ENCODE measurements around the gene ARHGAP18. TPM values are rescaled to one million over a fixed set of nuclear protein-coding genes. Genes with fewer than 3 reads are reported as not detected.

ARHGAP18 gene
- total RNA-seq, 5 donors from 2014 or later (not counting 1 experiment from before 2014, with no cell fraction given) = 3.6 to 4.3 (median 4.0) TPM

DNA sequence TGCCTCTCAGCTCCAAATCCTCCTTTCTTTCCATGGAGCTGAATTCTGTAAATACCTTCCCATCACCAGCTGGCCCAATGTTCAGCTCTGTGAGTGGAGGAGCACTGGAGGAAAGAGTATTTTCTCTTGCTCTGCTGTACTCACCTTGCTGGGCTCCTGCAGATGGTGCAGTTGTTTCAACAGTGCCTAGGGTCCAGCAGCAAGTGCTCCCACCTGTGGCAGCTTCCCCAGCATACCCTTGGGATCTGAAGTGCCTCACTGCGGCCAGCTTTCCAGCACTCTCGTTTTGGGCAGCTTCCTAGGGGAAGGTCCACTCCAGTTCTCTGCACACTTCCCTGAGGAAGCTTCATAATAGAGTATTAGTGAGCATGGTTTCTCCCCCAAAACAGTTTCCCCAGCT lies 170.9 kb downstream of the ARHGAP18 start:
- Mint-ChIP-seq H3K27me3 (no peaks in the 10 kb centered on the region), H3K4me1 (no peaks in the 10 kb centered on the region), H3K36me3 (no peaks in the 10 kb centered on the region), H3K9me3 (peaks cover 0 to 1% (median 0%) of the 10 kb centered on the region in 3 donors), H3K27ac (no peak overlapping the region), H3K4me3 (no peak overlapping the region)
- H3K9me3 ChIP-seq = no peaks in the 10 kb centered on the region
- DNase-seq (no peak), ATAC-seq (replicated peaks in 1 of 4) (no peak)
- no peaks in the 10 kb centered on the region for H3K36me3 ChIP-seq (ENCODE audit: control insufficient read depth in 2 of 2, extremely low read depth in 1 of 2, insufficient read depth in 1 of 2, low read length in 1 of 2)
- no peak overlapping the region for H3K27ac ChIP-seq (ENCODE audit: low read length)
- no peaks in the 10 kb centered on the region for H3K4me1 ChIP-seq (ENCODE audit: control insufficient read depth in 1 of 2, extremely low read depth in 1 of 2, insufficient read depth in 2 of 2, low read length in 2 of 2)
- H3K27me3 ChIP-seq (replicated peaks in 1 of 2; ENCODE audit: control insufficient read depth in 2 of 2, extremely low read depth in 1 of 2, insufficient read depth in 2 of 2, low read length in 1 of 2) = no peaks in the 10 kb centered on the region
- CTCF ChIA-PET = no interaction called here
- POLR2A ChIA-PET = no interaction called here
- H3K4me3 ChIP-seq (ENCODE audit: control insufficient read depth in 1 of 2, extremely low read depth in 1 of 2, low read length in 1 of 2) = no peak overlapping the region
- WGBS (ENCODE audit: insufficient coverage) = no CpG with 5 or more reads among the region's 2 CpGs

DNA sequence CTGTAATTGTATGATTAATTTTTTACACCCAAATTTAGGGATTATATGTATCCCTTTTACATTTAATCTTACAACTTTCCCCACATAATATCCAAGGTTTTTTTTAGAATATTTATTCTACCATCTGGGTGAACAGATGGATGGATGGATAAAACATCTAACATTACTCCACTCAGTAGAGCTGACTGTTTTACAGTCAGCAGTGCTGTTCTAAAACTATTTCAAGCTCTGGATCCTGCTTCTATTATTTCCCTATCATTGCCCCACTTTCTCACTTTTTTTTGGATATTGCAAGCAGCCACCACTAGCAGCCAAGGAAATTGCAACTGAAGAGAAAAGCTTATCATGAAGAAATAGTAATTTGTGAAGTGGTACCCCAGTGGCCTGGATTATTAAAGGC lies 173.7 kb downstream of the ARHGAP18 start:
- Histone ChIP-seq H3K27ac (ENCODE audit: low read length) (no peak overlapping the region), H3K4me3 (ENCODE audit: control insufficient read depth in 1 of 2, extremely low read depth in 1 of 2, low read length in 1 of 2) (no peak overlapping the region), H3K36me3 (ENCODE audit: control insufficient read depth in 2 of 2, extremely low read depth in 1 of 2, insufficient read depth in 1 of 2, low read length in 1 of 2) (no peaks in the 10 kb centered on the region), H3K9me3 (no peaks in the 10 kb centered on the region), H3K4me1 (ENCODE audit: control insufficient read depth in 1 of 2, extremely low read depth in 1 of 2, insufficient read depth in 2 of 2, low read length in 2 of 2) (no peaks in the 10 kb centered on the region), H3K27me3 (replicated peaks in 1 of 2; ENCODE audit: control insufficient read depth in 2 of 2, extremely low read depth in 1 of 2, insufficient read depth in 2 of 2, low read length in 1 of 2) (no peaks in the 10 kb centered on the region)
- H3K4me3 Mint-ChIP-seq = no peak overlapping the region
- no peak overlapping the region for H3K27ac Mint-ChIP-seq
- H3K9me3 Mint-ChIP-seq = peaks cover 0 to 7% (median 2%) of the 10 kb centered on the region in 3 donors
- no peaks in the 10 kb centered on the region for H3K27me3 Mint-ChIP-seq
- H3K4me1 Mint-ChIP-seq = no peaks in the 10 kb centered on the region
- CTCF ChIA-PET = no interaction called here
- no peaks in the 10 kb centered on the region for H3K36me3 Mint-ChIP-seq
- DNase-seq = no peak
- ATAC-seq (replicated peaks in 1 of 4) = no peak
- POLR2A ChIA-PET = interaction anchor here in 1 of 2 donors (0.6 kb wide), 1 partner anchor 13 kb away, joined by 8 read pairs; no protein-coding TSS in a partner anchor

DNA sequence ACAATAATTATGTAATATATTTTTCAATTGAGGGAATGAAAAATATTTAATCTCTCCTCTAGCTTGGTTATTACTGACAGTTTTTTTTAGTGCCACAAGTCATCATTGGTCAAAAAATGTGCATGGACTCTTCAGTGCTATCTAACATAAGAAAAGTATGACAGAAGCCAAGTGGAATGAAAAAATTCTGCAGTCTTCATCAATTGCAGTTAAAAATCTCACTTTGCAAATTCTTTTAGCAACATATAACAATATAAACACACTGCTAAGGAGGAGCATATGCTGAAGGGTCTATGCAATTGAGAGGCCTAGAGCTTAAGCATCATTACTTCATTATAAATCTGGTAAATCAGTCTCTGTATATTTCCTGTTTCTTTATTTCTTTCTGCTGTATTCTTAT lies 175.1 kb downstream of the ARHGAP18 start:
- peaks cover 0 to 3% of the 10 kb centered on the region in 2 donors for H3K27me3 Mint-ChIP-seq

More for the DNA sequence above, 175.1 kb downstream of the ARHGAP18 start:
- no peaks in the 10 kb centered on the region for H3K27me3 ChIP-seq (replicated peaks in 1 of 2; ENCODE audit: control insufficient read depth in 2 of 2, extremely low read depth in 1 of 2, insufficient read depth in 2 of 2, low read length in 1 of 2)
- ChIA-PET POLR2A (no interaction called here), CTCF (interaction anchor here in 1 of 2 donors (0.6 kb wide), 1 partner anchor 502 kb away, joined by 4 read pairs; no protein-coding TSS in a partner anchor)
- H3K4me3 Mint-ChIP-seq = no peak overlapping the region
- no peaks in the 10 kb centered on the region for H3K36me3 ChIP-seq (ENCODE audit: control insufficient read depth in 2 of 2, extremely low read depth in 1 of 2, insufficient read depth in 1 of 2, low read length in 1 of 2)
- no peaks in the 10 kb centered on the region for H3K4me1 Mint-ChIP-seq
- H3K4me3 ChIP-seq (ENCODE audit: control insufficient read depth in 1 of 2, extremely low read depth in 1 of 2, low read length in 1 of 2) = no peak overlapping the region
- no peaks in the 10 kb centered on the region for H3K36me3 Mint-ChIP-seq
- no peaks in the 10 kb centered on the region for H3K4me1 ChIP-seq (ENCODE audit: control insufficient read depth in 1 of 2, extremely low read depth in 1 of 2, insufficient read depth in 2 of 2, low read length in 2 of 2)
- ATAC-seq (replicated peaks in 1 of 4) = no peak
- no peak overlapping the region for H3K27ac ChIP-seq (ENCODE audit: low read length)
- no peaks in the 10 kb centered on the region for H3K9me3 ChIP-seq
- no peak overlapping the region for H3K27ac Mint-ChIP-seq
- peaks cover 0 to 7% (median 2%) of the 10 kb centered on the region in 3 donors for H3K9me3 Mint-ChIP-seq
- no peak for DNase-seq

Other genes starting within 250 kb of the ARHGAP18 start
- 1 to 10 TPM in 1 of 5 donors, under 1 TPM in 1, not detected in 3; 0.53 to 1.2 TPM for gene TMEM244, start 151.1 kb upstream of the ARHGAP18 start, total RNA-seq